Activated naive CD4-positive, alpha-beta T cell treated with anti-CD3 and anti-CD28 coated beads for 36 hours (primary cell): Measurements from ENCODE around the gene STEAP1B. TPM values are rescaled to one million over a fixed set of nuclear protein-coding genes. Genes with fewer than 3 reads are reported as not detected.

Experiments
- CTCF ChIA-PET: fragments of 350-600 bp; sonication (Branson Sonifier 250); formaldehyde crosslinking; loops from one replicate; lab custom pipeline; 2021; ENCODE audit warnings: antibody characterized with exemption; lab: Charles Lee
- DNase-seq: peaks from one replicate; pipeline ENCODE4 v3.0.0-alpha.2; 2020
- H3K27ac Mint-ChIP-seq: one replicate; pipeline ENCODE4 v1.8.0; 2021; ENCODE audit warnings: mild to moderate bottlenecking, mixed read lengths
- H3K27me3 Mint-ChIP-seq: one replicate; pipeline ENCODE4 v1.8.0; 2021; ENCODE audit warnings: low read depth, mixed read lengths
- H3K36me3 Mint-ChIP-seq: one replicate; pipeline ENCODE4 v1.8.0; 2021; ENCODE audit warnings: low read depth, mixed read lengths
- H3K4me1 Mint-ChIP-seq: one replicate; pipeline ENCODE4 v1.8.0; 2021; ENCODE audit warnings: low read depth, mixed read lengths
- H3K4me3 Mint-ChIP-seq: one replicate; pipeline ENCODE4 v1.8.0; 2021; ENCODE audit warnings: mild to moderate bottlenecking, moderate library complexity, mixed read lengths
- H3K9me3 Mint-ChIP-seq: one replicate; pipeline ENCODE4 v1.8.0; 2021; ENCODE audit warnings: mixed read lengths
- intact Hi-C: fragments of 100-400 bp; cut with micrococcal nuclease; formaldehyde crosslinking; loops from one replicate; pipeline ENCODE4 v1.15.1; 2023
- total RNA-seq, 2 experiments: library from RNA; stranded (reverse); gene quantifications; one replicate each; pipeline ENCODE4 v1.2.3, GENCODE V29; 2021

The STEAP1B gene
- total RNA-seq, 2 experiments from 2014 or later, result 0.19 TPM; not detected in 1

DNA sequence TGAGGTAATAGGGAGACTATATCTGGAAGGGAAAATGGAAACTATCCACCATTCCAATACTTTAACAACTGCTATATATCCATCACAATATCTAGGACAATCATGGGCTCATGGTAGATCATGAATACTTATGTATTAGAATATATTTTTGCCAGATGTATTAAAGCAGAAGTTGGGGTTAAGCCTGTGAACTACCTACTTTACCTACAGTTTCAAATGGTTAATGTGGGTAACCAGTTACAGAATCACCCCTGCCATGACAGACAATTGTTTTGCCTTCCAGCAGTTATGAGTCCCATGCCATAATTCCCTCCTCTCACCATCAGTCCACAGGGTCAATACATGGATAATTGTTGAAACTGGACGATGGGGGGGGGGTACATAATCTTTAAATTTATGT, 113.1 kb downstream of the STEAP1B start:
- intact Hi-C loops, result no loop called here
- Mint-ChIP-seq H3K9me3 (no peaks in the 10 kb centered on the region), H3K4me3 (no peak overlapping the region), H3K4me1 (no peaks in the 10 kb centered on the region), H3K27ac (no peak overlapping the region), H3K36me3 (no peaks in the 10 kb centered on the region), H3K27me3 (peaks cover 3% of the 10 kb centered on the region)
- CTCF ChIA-PET, result no interaction called here
- DNase-seq, result no peak

DNA sequence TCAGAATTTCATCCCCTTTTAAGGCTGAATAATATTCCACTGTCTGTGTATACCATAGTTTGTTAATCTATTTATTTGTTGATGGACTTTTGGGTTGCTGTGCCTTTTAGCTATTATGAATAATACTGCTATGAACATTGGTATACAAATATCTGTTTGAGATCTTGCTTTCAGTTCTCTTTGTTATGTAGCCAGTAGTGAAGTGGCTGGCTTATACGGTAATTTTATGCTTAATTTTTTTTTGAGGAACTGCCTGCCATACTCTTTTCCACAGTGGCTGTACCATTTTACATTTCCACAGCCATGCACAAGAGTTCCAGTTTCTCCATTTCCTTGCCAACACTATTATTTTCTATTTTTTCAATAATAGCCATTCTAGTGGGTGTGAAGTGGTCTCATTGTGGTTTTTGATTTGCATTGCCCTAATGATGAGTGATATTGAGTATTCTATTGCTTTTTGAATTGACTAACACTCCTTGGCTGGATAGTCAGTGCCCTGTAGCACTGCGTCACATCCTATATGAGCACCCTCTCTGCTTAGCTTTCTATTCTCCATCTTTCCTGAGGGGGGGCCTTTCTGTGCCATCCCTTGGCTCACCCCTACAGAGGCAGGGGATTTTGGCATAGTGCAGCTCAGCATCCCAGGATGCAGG, 113.7 kb downstream of the STEAP1B start:
- H3K4me1 Mint-ChIP-seq, result no peaks in the 10 kb centered on the region
- CTCF ChIA-PET, result no interaction called here
- no peaks in the 10 kb centered on the region for H3K9me3 Mint-ChIP-seq
- intact Hi-C loops, result no loop called here
- peaks cover 3% of the 10 kb centered on the region for H3K27me3 Mint-ChIP-seq
- no peaks in the 10 kb centered on the region for H3K36me3 Mint-ChIP-seq
- no peak overlapping the region for H3K27ac Mint-ChIP-seq
- H3K4me3 Mint-ChIP-seq, result no peak overlapping the region
- DNase-seq, result no peak

DNA sequence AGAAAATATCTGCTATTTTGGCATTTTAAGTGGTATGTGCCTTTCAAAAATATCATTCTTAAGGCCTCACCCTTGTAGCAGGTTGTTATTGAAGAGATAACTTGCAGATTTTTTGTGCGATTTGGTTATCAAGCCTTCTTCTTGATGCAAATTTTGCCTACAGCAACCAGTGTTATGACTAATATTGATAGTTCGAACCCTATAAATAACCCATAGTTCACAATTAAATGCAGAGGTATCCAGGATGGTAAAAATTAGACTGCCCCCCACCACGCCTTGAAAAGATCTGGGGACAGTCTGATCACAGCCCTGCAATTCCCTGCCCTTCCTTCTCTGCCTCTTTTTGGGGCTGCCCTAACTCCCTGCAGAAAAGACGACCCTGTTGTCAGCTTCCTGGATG, 114.7 kb downstream of the STEAP1B start:
- intact Hi-C loops, result no loop called here
- no peak for DNase-seq
- Mint-ChIP-seq H3K4me3 (no peak overlapping the region), H3K36me3 (no peaks in the 10 kb centered on the region), H3K27me3 (peaks cover 3% of the 10 kb centered on the region), H3K4me1 (no peaks in the 10 kb centered on the region), H3K9me3 (no peaks in the 10 kb centered on the region), H3K27ac (no peak overlapping the region)
- CTCF ChIA-PET, result no interaction called here

DNA sequence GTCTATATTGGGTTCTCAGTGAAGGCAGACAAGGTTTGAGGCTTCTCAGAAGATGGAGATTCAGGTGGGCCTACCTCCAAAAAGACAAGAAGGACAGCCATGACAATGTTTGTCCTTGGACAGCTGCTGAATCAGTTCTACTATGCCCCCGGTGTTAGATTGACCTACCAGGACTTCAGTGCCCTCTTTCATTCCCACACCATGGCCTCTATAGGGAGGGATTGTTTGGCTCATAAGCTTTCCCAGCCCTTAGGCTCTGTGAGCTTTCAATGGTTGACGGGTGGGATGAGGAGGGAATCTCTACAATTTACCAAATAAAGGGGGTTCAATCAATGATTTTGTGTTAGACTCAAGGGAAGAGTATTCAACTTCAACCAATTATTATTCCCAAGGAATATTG, 119.7 kb downstream of the STEAP1B start:
- Mint-ChIP-seq H3K27me3 (no peaks in the 10 kb centered on the region), H3K4me1 (no peaks in the 10 kb centered on the region), H3K9me3 (no peaks in the 10 kb centered on the region), H3K4me3 (no peak overlapping the region), H3K36me3 (no peaks in the 10 kb centered on the region), H3K27ac (no peak overlapping the region)
- CTCF ChIA-PET, result no interaction called here
- intact Hi-C loops, result no loop called here
- DNase-seq, result no peak

DNA sequence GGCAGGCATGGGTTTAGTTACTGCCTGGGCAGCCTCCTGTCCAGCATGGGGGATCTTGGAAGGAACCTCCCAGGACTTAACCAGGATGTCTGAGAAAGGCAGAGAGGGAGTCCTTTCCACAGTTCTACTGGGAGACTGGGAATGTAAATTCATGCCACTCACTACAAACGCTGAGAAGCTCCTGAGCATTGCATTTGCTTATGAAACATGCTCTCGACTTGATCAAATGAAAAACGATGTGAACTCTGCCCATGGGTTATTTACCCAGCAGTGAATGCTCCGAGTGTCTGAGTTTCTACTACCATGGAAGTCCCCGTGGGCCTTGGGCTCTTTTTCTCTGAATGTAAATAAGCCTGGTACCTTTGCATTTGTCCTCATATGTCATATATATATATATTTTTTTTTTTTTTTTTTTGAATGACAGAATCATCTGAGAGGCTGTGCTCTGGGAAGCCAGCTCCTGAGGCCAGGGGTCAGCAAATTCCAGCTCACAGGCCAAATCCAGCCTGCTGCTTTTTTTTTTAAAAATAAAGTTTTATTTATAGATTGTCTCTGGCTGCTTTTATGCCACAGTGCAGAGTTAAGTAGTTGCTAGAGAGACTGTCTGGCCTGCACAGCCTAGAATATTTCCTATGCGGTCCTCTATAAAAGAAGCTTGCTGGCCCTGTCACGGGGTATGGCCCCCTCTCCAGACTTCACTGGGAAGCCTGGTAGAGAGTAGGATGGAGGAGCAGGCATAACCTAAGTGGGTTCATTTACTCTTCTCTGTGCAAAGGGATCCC, 121.6 kb downstream of the STEAP1B start:
- no peaks in the 10 kb centered on the region for H3K27me3 Mint-ChIP-seq
- H3K27ac Mint-ChIP-seq, result no peak overlapping the region
- intact Hi-C loops, result no loop called here
- no peaks in the 10 kb centered on the region for H3K9me3 Mint-ChIP-seq
- H3K4me1 Mint-ChIP-seq, result no peaks in the 10 kb centered on the region
- CTCF ChIA-PET, result interaction anchor here (0.7 kb wide), 1 partner anchor 577 kb away, joined by 3 read pairs; no protein-coding TSS in a partner anchor
- no peak overlapping the region for H3K4me3 Mint-ChIP-seq
- no peak for DNase-seq
- no peaks in the 10 kb centered on the region for H3K36me3 Mint-ChIP-seq

DNA sequence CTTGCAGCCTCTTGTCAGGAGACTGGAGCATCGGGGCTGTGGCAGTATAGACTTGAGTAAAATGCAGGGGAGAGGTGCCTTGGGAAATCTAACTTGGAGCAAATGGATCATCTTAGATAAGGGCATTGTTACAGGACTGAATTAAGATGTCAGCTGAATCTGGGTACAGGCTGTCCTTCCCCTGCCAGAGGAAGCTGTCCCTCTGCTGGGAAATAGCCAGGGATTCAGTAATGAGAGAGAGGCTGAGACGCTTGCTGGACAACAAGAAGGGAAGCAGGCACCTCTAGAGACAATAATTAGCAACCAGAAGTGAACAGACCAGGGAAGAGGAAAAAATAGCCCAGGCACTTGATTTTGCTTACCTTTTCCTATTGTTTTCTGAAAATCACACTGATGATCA, 122.3 kb downstream of the STEAP1B start:
- intact Hi-C loops, result no loop called here
- no peak for DNase-seq
- Mint-ChIP-seq H3K9me3 (no peaks in the 10 kb centered on the region), H3K36me3 (no peaks in the 10 kb centered on the region), H3K27ac (no peak overlapping the region), H3K4me3 (no peak overlapping the region), H3K27me3 (no peaks in the 10 kb centered on the region), H3K4me1 (no peaks in the 10 kb centered on the region)
- CTCF ChIA-PET, result no interaction called here

DNA sequence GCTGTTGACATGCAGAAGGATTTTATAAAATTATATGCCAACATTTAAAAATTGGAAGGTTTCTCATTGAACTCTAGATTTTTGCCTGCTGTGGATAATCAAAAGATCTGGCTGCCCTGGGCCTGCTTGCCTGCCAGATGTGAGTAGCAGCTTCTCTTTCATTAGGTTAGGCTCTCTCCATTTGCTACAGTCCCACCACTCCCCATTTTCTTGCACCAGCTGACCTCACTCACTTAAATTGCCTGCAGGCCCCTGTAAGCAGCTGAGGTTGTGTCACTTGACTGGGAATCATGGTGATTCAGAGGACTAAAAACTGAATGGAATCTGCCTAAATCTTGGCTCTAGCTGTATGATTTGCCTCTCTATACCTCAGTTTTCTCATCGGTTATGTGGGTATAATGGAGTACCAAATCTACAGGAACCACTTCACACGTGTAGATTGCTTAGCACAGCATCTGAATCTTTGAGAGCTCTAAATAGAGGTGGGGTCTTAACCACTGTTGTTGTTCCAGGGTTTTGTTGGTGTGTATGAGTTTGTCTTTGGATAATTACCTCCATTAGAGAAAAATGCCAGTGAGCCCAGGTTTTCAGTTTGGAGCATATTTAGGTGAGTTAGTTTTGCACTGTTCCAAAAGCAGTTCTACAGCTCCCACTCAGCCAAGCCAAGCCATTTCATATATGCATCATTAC, 124.5 kb downstream of the STEAP1B start:
- H3K4me1 Mint-ChIP-seq, result no peaks in the 10 kb centered on the region
- H3K27me3 Mint-ChIP-seq, result no peaks in the 10 kb centered on the region
- DNase-seq, result no peak
- H3K27ac Mint-ChIP-seq, result no peak overlapping the region
- CTCF ChIA-PET, result interaction anchor here (0.6 to 0.7 kb wide), 2 partner anchors 100 to 273 kb away, joined by 3 to 4 read pairs; no protein-coding TSS in a partner anchor
- no peaks in the 10 kb centered on the region for H3K36me3 Mint-ChIP-seq
- no peak overlapping the region for H3K4me3 Mint-ChIP-seq
- H3K9me3 Mint-ChIP-seq, result no peaks in the 10 kb centered on the region
- intact Hi-C loops, result no loop called here

DNA sequence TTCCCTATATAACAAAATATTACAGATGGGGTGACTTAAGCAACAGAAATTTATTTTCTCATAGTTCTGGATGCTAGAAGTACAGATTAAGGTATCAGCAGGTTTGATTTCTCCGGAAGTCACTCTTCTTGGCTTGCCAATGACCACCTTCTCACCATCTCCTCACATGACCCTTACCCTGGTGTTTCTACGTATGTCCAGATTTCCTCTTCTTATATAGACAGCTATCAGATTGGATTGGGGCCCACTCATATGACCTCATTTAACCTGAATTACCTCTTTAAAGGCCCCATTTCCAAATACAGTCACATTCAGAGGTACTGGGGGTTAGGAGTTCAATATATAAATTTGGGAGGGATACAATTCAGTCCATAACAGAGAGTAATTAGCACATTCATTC, 126.1 kb downstream of the STEAP1B start:
- intact Hi-C loops, result no loop called here
- H3K27ac Mint-ChIP-seq, result no peak overlapping the region
- no peaks in the 10 kb centered on the region for H3K9me3 Mint-ChIP-seq
- CTCF ChIA-PET, result interaction anchor here (1.2 kb wide), 1 partner anchor 264 kb away, joined by 3 read pairs; no protein-coding TSS in a partner anchor
- H3K36me3 Mint-ChIP-seq, result no peaks in the 10 kb centered on the region
- H3K27me3 Mint-ChIP-seq, result peaks cover 5% of the 10 kb centered on the region
- H3K4me1 Mint-ChIP-seq, result no peaks in the 10 kb centered on the region
- DNase-seq, result no peak
- no peak overlapping the region for H3K4me3 Mint-ChIP-seq

DNA sequence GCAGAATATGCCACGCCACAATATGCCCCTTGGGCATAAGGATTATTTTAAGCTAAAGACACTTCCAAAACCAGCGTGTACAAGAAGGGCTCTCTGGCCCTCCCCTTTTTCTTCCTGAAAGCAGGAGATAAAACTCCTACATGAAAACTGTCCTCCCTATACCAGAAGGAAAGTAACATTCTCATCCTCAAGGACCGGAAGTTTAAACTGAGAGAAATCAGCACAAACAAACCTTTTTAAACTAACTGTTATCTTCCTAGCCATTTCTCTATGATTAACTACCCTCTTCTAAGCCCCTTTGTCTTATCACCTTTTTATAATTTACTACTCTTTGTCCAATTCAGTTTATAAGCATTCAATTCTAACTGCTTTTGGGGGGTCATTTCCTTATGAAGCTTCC, 126.6 kb downstream of the STEAP1B start:
- no peaks in the 10 kb centered on the region for H3K36me3 Mint-ChIP-seq
- intact Hi-C loops, result no loop called here
- no peak for DNase-seq
- H3K4me1 Mint-ChIP-seq, result no peaks in the 10 kb centered on the region
- H3K27ac Mint-ChIP-seq, result no peak overlapping the region
- H3K4me3 Mint-ChIP-seq, result no peak overlapping the region
- H3K9me3 Mint-ChIP-seq, result no peaks in the 10 kb centered on the region
- H3K27me3 Mint-ChIP-seq, result peaks cover 5% of the 10 kb centered on the region
- CTCF ChIA-PET, result interaction anchor here (1.2 kb wide), 1 partner anchor 264 kb away, joined by 3 read pairs; no protein-coding TSS in a partner anchor

DNA sequence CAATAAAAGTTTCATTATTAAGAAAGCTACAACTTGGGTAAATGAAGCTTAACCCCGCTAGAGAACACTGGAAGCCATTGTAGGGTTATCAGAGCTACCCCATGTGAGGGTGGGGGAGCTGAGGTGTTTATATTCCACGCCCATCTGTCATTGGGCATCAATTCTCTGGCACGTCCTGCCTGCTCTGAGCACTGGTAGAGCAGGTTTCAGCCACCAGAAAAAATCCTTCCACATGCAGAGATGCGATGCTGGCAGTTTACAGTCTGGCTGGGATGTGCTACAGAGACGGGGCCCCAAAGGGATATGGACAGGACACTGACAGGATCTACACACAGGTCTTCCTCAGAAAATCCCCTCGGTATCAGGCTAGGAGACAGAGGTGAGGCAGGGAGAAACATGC, 127.1 kb downstream of the STEAP1B start:
- H3K36me3 Mint-ChIP-seq, result no peaks in the 10 kb centered on the region
- H3K9me3 Mint-ChIP-seq, result no peaks in the 10 kb centered on the region
- peaks cover 5% of the 10 kb centered on the region for H3K27me3 Mint-ChIP-seq
- CTCF ChIA-PET, result no interaction called here
- DNase-seq, result no peak
- no peak overlapping the region for H3K4me3 Mint-ChIP-seq
- intact Hi-C loops, result no loop called here
- no peak overlapping the region for H3K27ac Mint-ChIP-seq
- H3K4me1 Mint-ChIP-seq, result no peaks in the 10 kb centered on the region

DNA sequence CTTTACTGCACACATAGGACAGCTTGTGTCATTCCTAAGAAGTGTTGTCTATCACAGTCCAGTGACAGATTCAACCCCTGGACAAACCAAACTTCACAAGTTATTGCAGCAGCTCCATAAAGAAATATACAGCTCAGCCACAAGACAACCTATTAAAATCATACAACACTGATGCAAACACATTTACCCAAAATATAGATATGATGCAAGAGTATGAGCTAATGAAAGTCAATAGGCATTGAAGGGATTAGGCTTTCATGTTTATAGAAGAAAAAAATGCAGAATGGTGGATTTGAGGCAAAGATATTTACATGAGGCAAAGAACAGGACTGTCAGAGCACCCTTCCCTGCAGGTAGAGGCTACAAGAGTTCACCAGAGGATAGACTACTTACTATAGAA, 128.1 kb downstream of the STEAP1B start:
- Mint-ChIP-seq H3K27ac (no peak overlapping the region), H3K36me3 (no peaks in the 10 kb centered on the region), H3K4me3 (no peak overlapping the region), H3K27me3 (peaks cover 5% of the 10 kb centered on the region), H3K9me3 (no peaks in the 10 kb centered on the region), H3K4me1 (no peaks in the 10 kb centered on the region)
- CTCF ChIA-PET, result no interaction called here
- intact Hi-C loops, result no loop called here
- no peak for DNase-seq
